GM18498 (cell line): Measurements from ENCODE around the gene EBF4.

ENCODE experiments used
- ATAC-seq: cut with Tn5 transposase; IDR thresholded peaks from one replicate; pipeline ENCODE4 v1.9.1; 2021; ENCODE audit warnings: mild to moderate bottlenecking, moderate library complexity; ENCODE audit not compliant: unreplicated experiment

EBF4 gene

DNA sequence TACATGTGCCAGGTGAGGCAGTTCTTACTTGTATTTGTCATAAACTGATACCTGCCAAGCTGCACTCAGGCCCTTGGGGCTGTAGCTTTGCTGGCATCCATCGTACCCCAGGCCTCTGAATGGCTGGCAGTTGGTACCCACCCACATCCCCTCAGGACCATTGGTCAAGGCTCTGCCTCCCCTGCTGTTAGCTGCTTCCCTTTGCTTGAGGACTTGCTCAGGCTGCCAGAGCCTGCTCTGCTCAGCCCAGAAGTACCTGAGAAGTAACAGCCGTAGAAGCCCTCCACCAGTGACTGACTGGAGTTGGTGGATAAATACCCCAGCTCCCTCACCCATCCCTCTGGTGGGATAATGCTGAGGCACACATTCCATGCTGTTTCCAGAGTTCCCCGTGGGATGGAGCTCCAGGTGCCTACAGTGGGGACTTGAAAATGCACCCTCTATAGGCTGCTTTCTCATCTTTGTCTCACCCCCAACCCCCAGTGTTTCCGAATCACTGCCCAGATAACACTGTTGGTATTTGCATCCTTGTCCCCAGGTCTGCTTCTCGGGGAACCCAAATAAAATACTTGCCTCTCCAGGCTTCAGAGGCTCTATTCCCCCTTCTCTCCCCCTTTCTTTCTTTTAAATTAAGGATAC is 7.3 kb downstream of the EBF4 start:
- ATAC-seq = no peak

DNA sequence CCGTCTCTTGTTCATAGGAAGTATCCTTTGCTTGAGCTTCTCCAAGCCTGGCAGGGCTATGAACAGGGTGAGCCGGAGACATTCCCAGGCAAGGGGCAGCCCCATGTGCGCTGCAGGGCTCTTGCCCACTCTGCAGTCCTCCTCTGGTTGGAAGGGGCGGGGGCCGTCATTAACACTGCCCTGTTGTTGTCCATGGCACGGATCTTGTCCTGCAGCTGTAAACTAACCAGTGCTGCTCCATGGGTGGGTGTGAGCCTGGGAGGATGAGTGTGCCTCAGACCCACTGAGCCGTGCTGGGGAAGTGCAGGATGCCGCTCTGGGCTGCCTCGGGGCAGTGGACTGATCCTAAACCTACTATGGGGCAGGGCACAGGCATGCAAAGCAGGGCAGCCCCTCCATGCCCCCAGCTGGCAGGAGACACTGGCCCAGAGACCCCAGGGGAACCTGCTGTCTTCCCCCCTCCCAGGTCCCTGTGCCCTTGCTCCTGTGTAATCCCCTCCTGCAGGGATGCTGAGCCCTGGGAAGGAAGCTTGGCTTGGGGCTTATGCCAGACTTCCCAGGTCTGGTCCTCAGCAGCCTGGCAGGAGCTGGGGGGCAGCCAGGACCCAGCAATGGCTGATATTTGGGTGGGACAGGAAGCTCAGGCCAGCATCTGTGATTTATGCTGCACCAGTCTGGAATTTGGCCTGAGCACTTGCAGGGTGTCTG is 8.5 kb downstream of the EBF4 start:
- no peak for ATAC-seq

DNA sequence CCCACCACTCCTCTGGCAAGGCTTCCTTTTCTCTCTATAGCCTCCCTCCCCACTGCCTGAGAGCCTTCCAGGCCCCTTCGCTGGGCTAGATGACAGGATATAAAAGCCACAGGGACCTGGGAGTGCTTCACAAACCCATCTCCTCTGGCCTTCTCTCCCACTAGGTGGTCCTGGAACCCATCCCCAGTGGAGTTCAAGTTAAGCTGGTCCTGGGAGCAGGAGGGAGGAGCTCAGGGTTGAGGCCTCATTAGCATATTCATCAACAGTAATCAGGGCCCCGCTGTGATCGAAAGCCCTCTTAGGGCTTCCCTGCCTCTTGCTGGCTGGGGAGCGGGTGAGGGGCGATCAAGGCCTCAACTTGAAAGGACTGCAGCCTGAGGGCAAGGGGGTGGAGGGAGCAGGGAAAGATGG is 9.1 kb downstream of the EBF4 start:
- no peak for ATAC-seq

DNA sequence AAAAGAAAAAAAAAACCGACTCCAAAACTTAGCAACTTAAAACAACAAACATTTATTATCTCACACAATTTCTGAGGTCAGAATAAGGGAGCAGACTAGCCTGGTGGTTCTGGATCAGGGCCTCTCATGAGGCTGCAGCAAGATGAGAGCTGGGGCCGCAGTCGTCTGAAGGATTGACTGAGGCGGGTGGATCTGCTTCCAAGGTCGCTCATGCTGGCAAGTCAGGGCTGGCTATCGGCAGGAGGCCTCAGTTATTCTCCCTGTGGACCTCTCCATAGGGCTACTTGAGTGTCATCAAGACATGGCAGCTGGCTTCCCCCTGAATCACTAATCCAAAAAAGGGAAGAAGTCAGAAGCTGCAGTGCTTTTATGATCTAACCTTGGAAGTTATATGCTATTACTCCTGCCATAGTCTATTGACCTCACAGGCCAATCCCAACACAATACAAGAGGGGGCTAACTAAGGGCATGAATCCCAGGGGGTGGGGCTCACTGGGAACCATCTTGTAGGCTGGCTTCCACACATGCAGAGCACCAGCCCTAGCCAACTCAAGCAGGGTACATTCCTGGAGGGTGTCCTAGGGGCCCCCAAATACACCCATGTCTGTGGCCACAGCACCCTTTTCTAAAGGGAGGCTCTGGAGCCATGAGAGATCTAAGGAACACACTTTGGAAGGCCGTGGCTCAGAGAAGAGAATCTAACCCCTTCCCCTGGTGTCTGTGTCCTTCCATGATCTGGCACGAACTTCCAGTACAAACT is 11.3 kb downstream of the EBF4 start:
- ATAC-seq = no peak

DNA sequence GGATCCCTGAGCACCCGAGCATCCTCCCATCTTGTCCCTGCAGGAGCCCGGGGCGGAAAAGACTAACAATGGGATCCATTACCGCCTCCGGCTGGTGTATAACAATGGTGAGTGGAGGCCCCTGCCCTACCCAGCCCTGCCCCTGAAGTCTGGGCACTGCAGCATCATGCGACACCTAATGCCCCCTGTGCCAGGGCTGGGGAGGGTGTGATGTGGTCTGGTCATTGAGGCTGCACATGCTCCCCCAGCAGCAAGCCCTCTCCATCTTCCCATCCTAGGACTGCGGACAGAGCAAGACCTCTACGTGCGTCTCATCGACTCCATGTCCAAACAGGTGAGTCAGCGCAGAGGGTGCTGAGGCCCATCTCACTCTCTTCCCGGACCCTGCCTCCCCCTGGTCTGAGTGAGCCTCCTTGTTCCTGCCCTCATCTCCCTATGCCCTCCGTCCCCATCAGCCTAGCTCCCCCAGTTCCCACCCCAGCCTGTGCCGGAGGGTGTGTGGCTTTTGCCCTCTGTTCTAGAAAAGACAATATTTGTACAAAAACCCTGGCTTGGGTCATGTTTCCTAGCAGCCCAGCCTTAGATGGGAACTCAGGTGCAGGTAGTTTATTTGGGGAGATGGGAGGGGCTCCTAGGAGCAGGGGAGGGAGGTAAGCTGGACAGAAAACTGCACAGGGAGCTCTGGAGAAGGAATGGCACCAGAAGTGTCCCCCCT is 13.5 kb downstream of the EBF4 start:
- ATAC-seq = no peak

DNA sequence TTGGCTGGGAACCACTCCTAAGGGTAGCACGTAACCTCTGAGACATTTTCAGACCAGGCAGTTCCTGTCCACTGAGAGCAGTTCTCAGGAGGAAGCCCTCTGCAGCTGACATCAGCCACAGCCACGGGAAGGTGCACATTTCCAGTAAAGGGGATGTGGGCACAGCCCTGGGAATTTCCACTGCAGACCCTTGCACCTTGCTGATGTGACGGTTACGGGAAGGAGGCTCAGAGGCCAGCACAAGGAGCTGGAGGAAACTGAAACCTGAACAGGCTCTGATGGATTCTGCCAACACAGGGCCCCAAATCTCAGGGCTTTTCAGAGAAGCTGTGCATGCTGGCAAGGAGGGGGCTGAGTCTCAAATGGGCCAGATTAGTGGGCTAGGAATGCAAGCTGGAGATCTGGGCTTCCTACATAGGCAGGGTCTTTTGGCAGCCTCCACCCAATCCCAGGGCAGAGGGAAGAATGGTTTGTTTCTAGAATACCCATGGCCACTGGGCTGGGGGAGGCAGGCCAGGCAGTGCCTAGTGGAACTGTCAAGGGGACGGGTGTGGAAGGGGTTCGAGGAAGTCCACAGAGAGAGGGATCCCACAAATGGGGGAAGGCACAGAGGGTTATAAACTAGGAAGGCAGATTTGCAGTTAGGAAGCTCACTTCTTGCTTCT is 14.2 kb downstream of the EBF4 start:
- no peak for ATAC-seq

DNA sequence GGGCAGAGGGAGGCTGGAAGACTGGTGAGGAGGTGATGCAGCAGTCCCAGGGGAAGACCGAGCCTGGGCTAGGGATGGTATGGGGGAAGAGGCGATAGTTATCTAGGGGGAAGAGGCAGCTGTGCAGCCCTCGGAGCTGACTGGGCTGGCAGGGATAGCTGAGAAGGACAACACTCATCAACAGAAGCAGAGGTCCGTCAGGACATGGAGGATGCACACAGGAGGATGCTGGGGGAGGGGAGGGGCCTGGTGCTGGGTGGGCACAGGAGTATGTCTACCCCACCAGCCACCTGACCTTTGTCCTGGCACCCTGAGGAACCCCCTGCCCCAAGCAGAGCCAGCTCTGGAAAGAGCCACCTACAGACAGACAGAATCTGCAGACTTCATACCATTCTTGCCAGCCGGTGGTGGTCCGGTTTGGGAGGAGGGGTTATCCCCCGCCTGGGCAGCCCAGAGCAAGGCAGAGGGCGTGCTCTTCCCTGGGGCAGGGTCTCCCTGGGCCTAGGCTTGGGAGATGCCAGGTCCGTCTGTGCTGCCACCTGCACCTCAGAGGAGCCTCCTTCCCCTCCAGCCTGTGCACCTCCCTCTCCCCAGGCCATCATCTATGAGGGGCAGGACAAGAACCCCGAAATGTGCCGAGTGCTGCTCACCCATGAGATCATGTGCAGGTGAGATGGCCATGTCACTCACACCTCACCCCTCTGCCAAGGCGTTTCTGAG is 14.9 kb downstream of the EBF4 start:
- no peak for ATAC-seq

DNA sequence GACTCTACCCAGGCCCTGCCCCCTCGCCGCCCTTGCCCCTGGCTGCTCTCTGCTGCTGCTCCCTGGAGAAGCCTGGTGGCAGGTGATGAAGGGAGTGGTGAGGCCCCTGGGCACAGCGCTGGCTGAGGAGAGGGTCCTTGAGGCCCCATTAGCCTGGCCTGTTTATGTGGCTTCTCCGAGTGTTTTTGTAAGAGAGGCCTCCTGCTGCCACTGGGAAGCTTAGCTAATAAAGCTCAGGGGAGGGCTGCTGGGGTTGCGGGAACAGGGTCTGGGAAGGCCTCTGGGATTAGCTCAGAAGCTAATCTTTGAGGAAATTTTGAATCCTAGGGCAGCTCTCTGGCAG is 15.5 kb downstream of the EBF4 start:
- no peak for ATAC-seq

DNA sequence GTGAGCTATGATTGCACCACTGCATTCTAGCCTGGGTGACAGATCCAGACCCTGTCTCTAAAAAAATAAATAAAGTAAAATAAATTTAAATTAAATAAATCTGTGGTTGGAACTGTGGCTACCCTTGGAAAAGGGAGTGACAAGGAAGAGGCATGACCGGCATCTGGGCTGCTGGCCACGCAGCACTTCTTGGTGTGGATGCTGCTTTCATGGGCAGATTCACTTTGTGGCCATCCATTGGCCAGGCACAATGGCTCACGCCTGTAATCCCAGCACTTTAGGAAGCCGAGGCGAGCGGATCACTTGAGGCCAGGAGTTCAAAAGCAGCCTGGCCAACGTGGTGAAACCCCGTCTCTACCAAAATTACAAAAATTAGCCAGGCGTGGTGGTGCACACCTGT is 16.1 kb downstream of the EBF4 start:
- ATAC-seq = no peak

DNA sequence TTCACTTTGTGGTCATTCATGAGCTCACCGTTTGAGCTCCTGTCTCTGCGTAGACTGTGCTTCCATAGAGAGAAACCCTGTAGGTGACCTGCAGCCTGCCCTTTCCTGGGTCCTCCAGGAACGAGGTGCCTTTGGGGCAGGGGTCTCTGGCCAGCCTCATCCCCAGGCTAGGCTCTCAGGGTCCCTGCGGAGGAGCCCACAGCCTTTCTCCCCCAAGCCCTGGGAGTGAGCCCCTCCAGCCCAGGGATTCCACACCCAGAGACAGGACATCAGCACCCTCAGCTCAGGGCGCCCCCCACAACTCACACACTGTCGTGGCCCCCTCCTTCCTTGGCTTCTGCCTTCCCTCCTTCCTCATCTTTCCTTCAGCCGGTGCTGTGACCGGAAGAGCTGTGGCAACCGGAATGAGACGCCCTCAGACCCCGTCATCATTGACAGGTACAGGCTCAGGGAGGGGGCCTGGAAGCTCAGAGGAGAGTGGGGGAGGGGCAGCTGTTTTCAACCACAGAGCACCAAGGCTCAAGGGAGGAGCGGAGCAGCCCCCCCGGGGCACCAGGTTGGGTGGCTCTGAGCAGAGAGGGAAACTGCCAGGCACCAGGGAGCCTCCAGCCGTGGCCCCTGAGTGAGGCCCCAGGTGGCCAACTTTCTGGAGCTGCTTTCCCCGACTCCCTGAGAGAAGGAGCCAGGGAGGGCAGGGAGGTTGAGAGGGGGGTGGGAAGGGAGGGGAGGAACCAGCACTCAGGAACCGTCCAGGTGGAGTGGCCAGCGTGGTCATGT is 16.8 kb downstream of the EBF4 start:
- ATAC-seq = no peak

DNA sequence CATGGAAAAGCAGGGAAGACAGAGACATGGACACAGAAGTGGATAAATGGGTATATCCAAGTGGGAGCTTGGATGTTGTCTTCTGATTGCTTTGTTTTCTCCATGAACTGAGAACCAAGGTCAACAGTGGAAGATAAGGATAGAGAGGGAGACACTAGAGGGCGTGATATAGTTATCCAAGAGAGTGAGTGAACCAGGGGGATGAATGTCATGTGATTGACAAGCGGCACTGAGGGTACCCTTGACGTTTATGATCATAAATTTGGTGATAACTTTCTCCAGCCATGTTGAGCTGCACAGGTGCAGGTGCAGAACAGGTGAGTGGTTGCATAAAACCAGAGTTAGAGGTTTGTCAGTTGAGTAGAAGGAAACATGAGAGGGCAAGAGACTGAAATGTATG is 20.7 kb downstream of the EBF4 start:
- no peak for ATAC-seq

DNA sequence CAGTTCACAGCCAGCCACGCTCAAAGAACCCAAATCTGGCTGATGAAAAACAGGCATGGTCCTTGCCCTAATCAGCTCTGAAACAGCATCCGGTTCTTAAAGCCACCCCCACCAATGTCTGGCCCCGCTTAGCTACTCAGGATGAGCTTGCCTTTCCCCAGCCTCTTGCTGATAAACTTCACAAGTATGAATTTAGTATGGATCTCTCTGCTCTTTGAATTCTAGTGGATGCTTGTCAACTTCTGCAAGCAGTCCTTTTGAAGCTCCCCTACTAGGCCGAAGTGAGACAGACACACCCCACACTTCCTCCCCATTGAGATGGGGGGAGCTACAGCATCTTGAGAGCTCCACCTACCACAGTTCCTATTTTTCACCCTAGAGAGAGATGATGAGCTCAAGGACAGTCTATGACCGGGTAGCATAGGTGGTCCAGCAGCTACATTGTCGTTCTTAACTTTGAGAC is 36.7 kb downstream of the EBF4 start:
- ATAC-seq = no peak

DNA sequence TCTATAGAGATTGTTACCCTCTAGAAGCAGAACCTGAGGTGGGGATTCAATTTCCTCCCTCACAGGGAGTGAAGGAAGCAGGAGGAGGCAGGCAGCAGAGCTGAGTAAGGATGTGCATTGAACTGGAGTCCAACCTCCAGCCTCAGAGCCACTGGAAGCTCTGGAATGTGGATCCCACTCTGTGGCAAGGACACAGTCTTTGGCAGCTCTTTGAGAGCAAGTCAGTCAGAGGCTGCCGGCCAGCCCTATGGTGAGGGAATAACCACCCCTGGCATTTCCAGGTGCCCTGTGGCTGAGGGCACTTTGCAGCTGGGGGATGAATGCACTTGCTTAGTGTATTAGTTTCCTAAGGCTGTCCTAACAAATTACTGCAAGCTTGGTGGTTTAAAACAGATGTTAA is 37.2 kb downstream of the EBF4 start:
- no peak for ATAC-seq

DNA sequence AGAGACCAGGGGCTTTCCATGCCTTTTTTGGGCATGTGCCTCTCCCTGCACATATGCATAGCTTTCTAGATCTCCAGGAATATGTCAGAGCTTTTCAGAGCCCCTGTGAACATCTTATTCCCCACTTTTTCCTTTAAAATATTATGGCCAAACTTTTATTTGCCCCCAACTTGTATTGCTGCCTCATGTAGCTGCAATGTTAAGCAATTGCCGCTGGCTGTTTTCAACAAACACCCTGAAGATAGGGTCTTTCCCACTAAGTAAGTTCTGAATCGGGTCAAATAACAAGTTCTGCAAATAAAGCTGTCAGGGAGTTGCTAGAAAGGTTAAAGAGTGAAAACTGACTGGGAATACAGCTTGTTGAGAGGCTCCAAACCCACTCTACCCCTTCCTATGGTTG is 42.3 kb downstream of the EBF4 start:
- ATAC-seq = no peak

DNA sequence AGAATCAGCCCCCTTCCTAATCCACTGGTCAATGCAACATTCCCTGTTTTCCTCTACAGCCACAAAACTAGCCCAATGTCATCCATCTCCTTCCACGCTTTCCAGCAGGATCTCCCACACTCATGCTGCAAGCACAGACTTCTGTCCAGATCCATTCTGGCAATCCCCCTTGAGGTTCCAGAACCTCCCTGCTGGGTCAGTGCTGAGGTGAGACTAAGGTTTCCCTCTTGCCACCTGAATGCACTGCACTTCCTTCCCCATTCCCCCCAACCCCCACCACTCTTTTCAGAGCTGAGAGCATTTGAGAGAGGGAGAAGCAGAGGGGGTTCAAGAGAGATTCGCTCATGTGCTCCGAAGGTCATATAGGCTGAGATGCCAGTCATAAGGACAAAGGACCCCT is 43.9 kb downstream of the EBF4 start:
- no peak for ATAC-seq

DNA sequence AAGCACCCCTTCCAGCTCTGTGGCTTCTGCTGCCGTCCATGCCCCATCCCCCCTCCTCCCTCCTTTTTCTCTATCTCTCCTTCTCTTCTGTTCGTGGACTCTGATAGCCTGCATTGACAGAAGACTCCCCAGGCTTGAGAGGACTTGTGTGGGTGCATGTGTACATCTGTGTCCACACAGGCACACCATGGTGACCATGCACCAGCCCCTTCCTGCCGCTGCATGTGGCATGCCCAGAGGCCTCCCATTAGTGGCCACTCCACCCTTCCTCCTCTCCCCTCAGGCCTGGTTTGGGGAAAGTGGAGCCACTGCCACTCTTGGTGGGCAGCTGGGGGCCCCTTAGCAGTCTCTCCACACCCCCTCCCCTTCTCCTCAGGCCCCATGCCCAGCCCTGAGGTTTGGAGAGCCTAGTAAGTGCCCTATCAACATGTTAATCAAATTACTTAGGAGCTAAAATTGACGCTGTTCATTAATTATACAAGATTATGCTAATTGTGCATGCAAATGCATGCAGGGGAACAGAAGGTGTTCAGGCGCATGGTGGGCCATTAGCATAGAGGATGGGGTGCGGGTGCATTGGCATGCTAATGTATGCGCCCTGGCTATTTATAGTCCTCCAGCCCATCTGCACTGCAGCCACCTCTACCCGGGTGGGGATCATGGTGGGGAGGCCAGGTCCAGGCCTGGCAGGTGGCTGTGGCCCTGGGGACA is 45.9 kb downstream of the EBF4 start:
- no peak for ATAC-seq

DNA sequence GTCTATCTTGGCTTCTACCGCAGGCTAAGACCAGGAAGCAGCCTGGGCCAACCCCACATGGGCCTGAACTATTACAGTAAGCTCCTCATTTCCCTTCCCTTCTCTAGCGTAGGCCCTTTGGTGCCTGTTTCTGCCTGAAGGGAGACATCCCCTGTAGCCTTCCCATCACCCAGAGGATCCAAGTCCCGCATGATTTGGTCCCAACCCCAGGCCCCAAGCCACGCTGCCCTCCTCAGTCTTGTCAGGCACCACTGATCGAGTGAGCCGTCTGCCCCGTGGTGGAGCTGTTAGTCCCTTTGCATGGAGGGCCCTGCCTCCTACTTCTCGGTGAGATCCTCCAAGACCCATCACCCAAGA is 46.4 kb downstream of the EBF4 start:
- no peak for ATAC-seq

DNA sequence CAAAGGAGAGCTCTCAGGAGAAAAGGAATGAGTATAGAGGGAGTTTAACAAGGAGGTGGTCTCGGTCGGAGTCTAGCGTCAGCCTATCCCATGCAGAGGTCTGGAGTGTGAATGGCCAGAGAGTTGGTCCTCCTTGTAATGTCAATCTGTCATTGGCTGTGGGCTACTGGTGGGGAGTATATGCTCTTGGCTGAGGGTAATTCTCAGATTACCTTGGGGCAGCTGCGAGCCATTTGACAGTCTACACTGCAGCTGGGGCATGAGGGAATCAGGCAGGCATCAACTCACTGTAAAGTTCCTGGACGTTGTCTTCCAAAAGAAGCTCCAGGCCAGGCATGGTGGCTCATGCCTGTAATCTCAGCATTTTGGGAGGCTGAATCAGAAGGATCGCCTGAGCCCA is 48.1 kb downstream of the EBF4 start:
- ATAC-seq = no peak

DNA sequence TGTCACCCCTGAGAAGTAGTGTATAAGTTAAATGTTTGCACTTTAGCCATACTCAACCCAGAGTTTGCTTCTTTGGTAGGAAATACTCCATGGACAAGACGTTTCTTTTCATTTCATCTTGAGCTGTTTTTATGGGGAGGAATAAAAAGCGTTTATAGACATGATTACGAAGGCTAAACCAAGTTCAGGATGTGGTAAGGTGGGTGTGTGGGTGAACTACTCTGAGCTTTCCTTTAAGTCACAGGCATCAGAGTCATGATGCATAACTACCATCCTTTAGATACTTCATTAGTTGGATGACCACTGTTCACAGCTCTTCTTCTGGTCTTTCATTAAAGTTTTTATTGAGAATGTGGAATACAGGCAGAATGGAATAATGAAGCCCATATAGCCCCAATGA is 48.9 kb downstream of the EBF4 start:
- no peak for ATAC-seq
